ENCODE measurements around the gene MORN5.

MORN5 gene

DNA sequence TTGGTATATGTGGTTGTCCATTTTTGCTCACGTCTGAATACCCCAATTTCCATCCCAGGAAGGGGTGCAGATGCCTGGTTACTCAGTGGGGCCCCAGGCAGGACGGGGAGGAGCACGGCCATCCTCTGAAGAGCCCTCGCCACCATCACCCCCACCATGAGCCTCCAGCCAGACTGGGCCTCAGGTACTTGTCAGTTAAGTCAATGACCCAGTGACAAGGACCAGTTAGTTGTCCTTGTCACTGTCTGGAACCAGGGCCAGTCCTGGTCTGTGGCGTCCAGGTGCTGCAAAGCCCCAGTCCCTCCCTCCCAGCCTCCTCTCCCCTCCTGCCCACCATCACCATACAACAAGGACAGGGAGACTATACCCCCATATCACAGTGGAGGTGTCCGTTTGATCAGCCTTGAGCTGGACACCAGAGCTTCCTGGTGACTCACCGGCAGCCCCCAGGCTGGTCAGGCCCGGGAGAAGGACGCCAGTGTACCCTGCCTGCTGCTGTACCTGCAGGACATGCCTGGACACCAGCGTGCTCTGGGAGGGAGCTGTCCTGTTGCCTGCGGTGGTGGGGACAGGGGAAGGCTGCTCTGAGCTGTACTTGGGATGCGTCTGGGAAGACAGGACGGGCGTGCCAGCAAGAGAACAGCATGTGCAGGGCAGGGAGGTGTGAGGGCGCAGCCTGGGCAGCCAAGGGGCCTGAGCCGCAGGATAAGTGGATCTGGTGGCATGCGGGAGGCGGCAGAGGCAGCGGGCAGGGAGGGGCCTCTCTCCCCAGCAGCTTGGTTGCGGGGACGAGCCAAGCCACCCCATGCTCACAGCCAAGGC, 34.0 kb upstream of the MORN5 start:
- 18% methylated on average over 21 of the region's 21 CpGs for WGBS
- H3K4me3 ChIP-seq (ENCODE audit: low read length), result peak overlapping the region; percentile 62
- no peak overlapping the region for H3K27ac ChIP-seq (ENCODE audit: low read depth, low read length)
- no peaks in the 10 kb centered on the region for H3K9me3 ChIP-seq (ENCODE audit: insufficient read depth, low read depth, low read length)
- H3K9ac ChIP-seq (ENCODE audit: low read depth, low read length), result peak overlapping the region; percentile 54
- peaks cover 37% of the 10 kb centered on the region for H3K27me3 ChIP-seq (ENCODE audit: insufficient read depth, low read length)
- peaks cover 4% of the 10 kb centered on the region; the same call in 1 of the 2 replicates for H3K4me1 ChIP-seq (ENCODE audit: insufficient read depth, low read length)
- H3K36me3 ChIP-seq (ENCODE audit: insufficient read depth, low read length), result no peaks in the 10 kb centered on the region

DNA sequence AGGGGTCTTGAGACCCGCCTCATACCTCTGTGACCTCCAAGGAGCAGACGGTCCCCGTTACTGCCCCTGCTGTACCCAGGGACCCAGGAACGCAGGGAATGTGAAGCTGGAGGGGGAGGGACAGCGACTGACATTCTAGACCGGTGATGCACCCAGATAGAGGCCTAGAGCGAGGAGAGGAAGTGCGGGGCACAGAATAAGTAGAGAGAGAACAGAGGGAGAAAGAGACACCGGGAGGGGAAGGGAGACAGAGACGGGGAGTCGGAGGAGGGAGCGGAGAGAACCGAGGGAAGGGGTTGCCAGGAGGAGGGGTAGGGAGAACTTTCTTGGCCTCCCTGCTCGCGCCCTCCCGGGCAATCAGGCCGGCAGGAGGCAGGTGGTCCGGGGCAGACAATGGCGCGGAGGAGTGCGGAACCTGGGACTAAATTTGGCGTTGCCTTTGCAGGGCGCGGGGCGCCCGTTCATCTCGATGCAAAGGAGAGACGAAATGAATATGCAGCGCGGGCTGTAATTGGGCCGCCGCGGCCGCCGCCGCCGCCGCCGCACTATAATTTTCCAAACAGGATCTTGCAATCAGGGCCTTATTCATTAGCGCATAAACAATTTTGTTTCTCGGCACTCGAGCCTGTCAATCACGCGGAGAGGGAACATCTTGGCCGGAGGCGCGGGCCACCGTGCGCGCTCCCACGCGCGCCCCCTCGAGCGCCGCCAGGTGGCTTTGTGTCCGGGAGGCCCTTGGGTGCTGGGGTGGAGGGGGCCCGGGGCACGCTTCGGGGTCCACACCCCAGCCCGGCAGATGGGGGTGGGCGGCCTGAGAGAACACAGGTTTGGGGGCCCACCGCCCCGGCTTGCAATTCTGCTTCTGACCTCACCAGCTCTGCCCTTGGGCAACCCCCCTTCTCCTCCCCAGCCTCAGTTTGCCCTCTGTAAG, 33.1 kb upstream of the MORN5 start:
- H3K36me3 ChIP-seq (ENCODE audit: insufficient read depth, low read length), result no peaks in the 10 kb centered on the region
- H3K27ac ChIP-seq (ENCODE audit: low read depth, low read length), result no peak overlapping the region
- H3K27me3 ChIP-seq (ENCODE audit: insufficient read depth, low read length), result peaks cover 45% of the 10 kb centered on the region
- WGBS, result 14% methylated on average over 64 of the region's 64 CpGs
- H3K9ac ChIP-seq (ENCODE audit: low read depth, low read length), result peak overlapping the region; percentile 54
- no peaks in the 10 kb centered on the region for H3K9me3 ChIP-seq (ENCODE audit: insufficient read depth, low read depth, low read length)
- peaks cover 13% of the 10 kb centered on the region; the same call in 1 of the 2 replicates for H3K4me1 ChIP-seq (ENCODE audit: insufficient read depth, low read length)
- peak overlapping the region; percentile 62 for H3K4me3 ChIP-seq (ENCODE audit: low read length)

DNA sequence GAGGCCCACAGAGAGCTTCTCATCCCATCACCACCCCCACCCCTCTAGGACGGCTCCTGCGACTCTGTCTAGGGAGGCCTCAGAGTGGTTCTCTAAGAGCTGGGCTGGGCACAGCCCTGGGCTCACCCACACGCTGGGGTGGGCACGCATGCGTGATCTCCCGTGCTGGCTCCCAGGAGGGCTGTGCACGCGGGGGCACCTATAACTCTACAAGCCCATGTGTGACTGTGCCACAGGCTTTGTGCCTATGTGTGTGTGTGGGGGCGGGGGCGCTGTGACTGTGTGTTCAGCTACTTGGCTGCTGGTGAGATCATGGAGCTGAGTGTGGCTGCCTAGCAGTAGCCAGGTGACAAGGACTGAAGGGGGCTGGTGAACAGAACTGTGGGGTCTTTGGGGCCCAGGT, 32.3 kb upstream of the MORN5 start:
- no peak overlapping the region for H3K4me3 ChIP-seq (ENCODE audit: low read length)
- whole genome bisulfite sequencing, result 76% methylated on average over 10 of the region's 10 CpGs
- H3K27me3 ChIP-seq (ENCODE audit: insufficient read depth, low read length), result peaks cover 52% of the 10 kb centered on the region
- H3K9me3 ChIP-seq (ENCODE audit: insufficient read depth, low read depth, low read length), result no peaks in the 10 kb centered on the region
- H3K4me1 ChIP-seq (ENCODE audit: insufficient read depth, low read length), result peaks cover 19% of the 10 kb centered on the region
- no peaks in the 10 kb centered on the region for H3K36me3 ChIP-seq (ENCODE audit: insufficient read depth, low read length)
- no peak overlapping the region for H3K27ac ChIP-seq (ENCODE audit: low read depth, low read length)
- no peak overlapping the region for H3K9ac ChIP-seq (ENCODE audit: low read depth, low read length)

DNA sequence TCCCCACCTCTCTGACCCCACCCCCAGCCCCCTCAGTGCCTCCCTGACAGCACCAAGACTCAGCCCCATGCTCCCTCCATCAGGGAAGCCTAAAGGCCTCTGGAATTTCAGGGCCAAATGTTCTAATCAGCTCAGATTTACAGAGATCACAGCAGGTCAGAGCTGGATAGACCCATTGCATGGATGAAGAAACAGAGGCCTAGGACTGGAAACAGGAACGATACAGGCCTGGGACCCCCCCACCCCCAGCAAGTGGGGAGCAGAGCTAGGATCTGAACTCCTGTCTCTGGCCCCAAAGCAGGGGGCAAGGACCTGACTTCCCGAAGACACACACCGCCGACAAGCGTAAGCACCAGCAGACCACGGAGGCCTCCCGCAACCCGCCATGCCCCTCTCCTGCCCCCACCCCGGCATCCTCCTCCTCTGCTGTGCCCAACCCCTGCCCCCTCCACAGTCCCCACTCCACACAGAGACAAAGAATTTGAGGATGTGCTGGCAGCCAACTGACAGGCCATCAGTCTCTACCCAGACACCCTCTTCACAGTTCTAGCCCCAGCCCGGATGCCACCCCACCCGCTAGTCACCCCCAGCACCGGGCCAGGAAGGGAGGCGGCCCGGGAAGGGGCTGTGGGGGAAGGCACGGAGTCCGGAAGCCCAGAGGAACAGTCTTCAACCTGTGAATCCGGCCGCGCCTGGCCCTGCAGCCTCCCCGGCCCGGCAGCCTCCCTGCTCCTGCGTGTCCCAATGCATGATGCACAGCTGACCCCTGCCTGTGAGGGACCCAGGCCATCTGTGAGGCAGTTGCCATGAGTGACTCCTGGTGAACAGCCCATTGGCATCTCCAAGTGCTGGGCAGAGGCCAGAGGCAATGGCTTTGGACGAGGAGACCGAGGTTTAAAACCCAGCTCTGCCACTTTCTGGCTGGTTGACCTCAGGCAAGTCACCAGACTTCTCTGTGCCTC, 31.4 kb upstream of the MORN5 start:
- Histone ChIP-seq H3K27me3 (ENCODE audit: insufficient read depth, low read length) (peaks cover 60% of the 10 kb centered on the region), H3K36me3 (ENCODE audit: insufficient read depth, low read length) (no peaks in the 10 kb centered on the region), H3K9ac (ENCODE audit: low read depth, low read length) (no peak overlapping the region), H3K4me1 (ENCODE audit: insufficient read depth, low read length) (peaks cover 19% of the 10 kb centered on the region), H3K4me3 (ENCODE audit: low read length) (no peak overlapping the region), H3K9me3 (ENCODE audit: insufficient read depth, low read depth, low read length) (no peaks in the 10 kb centered on the region), H3K27ac (ENCODE audit: low read depth, low read length) (no peak overlapping the region)
- 93% methylated on average over 24 of the region's 24 CpGs for WGBS

DNA sequence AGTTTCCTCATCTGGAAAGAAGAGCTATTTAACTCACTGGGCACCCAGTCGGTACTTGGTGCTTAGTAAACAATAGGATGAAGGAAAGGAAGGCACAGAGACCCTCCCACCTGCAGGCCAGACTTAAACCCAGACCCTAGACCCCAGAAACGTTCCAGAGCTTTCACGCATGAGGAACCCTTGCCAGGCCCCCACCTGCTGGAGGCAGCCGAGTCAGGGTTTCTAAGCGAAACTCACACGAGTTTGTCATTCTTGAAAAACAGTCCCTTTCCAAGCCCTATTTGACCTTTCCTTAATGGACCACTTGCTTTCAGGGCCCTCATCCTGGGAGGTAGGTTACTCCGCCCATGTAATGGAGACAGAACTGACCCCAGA, 30.8 kb upstream of the MORN5 start:
- no peaks in the 10 kb centered on the region for H3K9me3 ChIP-seq (ENCODE audit: insufficient read depth, low read depth, low read length)
- peaks cover 67% of the 10 kb centered on the region for H3K27me3 ChIP-seq (ENCODE audit: insufficient read depth, low read length)
- H3K4me1 ChIP-seq (ENCODE audit: insufficient read depth, low read length), result peaks cover 22% of the 10 kb centered on the region
- H3K4me3 ChIP-seq (ENCODE audit: low read length), result no peak overlapping the region
- 87% methylated on average over 7 of the region's 7 CpGs for WGBS
- no peak overlapping the region for H3K27ac ChIP-seq (ENCODE audit: low read depth, low read length)
- no peak overlapping the region for H3K9ac ChIP-seq (ENCODE audit: low read depth, low read length)
- H3K36me3 ChIP-seq (ENCODE audit: insufficient read depth, low read length), result no peaks in the 10 kb centered on the region

DNA sequence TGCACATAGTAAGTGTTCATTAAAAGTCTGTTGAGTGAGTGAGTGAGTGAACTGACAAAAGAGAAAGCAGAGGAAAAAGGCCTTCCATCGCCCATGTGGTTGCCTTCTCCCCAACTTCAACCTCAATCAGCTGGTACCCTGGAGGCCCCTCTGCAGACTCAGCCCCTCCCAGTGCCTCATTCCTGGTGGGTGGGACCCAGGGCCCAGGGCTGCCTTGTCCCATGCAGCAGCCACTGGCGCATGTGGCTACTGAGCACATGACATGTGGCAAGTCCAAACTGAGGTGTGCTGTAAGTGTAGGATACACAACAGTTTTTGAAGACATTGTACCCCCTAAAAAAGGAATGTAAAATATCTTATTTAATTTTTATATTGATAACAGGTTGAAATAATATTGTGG, 29.7 kb upstream of the MORN5 start:
- H3K27ac ChIP-seq (ENCODE audit: low read depth, low read length), result no peak overlapping the region
- no peaks in the 10 kb centered on the region for H3K36me3 ChIP-seq (ENCODE audit: insufficient read depth, low read length)
- peaks cover 74% of the 10 kb centered on the region for H3K27me3 ChIP-seq (ENCODE audit: insufficient read depth, low read length)
- H3K4me3 ChIP-seq (ENCODE audit: low read length), result no peak overlapping the region
- 87% methylated on average over 2 of the region's 2 CpGs for WGBS
- H3K4me1 ChIP-seq (ENCODE audit: insufficient read depth, low read length), result peaks cover 31% of the 10 kb centered on the region
- no peak overlapping the region for H3K9ac ChIP-seq (ENCODE audit: low read depth, low read length)
- no peaks in the 10 kb centered on the region for H3K9me3 ChIP-seq (ENCODE audit: insufficient read depth, low read depth, low read length)

DNA sequence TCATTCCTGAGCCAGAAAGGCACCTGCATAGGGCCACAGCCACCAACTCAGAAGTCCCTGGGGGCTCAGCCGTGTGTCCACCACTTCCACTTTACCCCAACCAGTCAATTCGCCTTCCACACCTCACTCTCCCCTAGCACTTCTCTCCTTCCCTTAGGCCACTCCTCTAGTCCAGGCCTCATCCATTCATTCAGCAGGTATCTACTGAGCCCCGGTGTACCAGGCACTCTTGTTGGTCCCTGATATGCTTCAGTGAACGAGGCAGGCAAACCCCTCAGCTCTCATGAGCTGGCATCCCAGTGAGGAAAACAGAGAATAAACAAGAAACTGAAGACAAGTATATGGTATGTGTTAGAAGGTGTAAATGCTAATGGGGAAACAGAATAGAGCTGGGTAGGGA, 28.9 kb upstream of the MORN5 start:
- Histone ChIP-seq H3K36me3 (ENCODE audit: insufficient read depth, low read length) (no peaks in the 10 kb centered on the region), H3K9ac (ENCODE audit: low read depth, low read length) (no peak overlapping the region), H3K4me1 (ENCODE audit: insufficient read depth, low read length) (peaks cover 31% of the 10 kb centered on the region), H3K4me3 (ENCODE audit: low read length) (no peak overlapping the region), H3K9me3 (ENCODE audit: insufficient read depth, low read depth, low read length) (no peaks in the 10 kb centered on the region), H3K27me3 (ENCODE audit: insufficient read depth, low read length) (peaks cover 67% of the 10 kb centered on the region), H3K27ac (ENCODE audit: low read depth, low read length) (no peak overlapping the region)
- 82% methylated on average over 4 of the region's 4 CpGs for WGBS

DNA sequence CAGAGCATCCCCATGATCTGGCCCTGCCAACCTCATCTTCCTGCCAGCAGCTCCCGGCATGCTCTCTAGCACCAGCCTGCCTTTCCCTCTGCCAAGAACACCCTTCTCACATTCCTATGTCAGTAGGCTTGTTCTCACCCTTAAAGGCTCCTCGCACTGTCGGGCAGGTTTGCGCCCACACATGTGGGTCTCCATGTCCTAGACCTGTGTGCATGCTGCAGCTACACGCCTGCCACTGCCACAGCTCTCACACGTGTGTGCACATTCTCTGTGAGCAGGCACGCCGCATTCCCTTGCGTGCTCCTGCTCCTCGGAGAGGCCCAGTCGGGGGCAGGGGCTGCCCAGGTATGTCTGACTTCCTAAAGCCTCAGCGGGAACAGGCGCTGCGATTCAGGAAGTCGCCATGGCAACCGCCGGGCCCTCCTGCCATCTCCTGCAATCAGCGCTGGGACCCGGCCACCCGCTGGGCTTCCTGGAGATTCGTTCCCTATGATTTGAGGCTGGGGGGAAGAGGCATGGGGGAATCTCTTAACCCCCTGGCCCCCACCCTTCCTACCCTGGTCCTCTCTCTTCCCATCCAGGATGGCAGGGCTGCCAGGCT, 28.2 kb upstream of the MORN5 start:
- Histone ChIP-seq H3K4me1 (ENCODE audit: insufficient read depth, low read length) (peaks cover 31% of the 10 kb centered on the region), H3K27me3 (ENCODE audit: insufficient read depth, low read length) (peaks cover 60% of the 10 kb centered on the region), H3K9ac (ENCODE audit: low read depth, low read length) (no peak overlapping the region), H3K36me3 (ENCODE audit: insufficient read depth, low read length) (no peaks in the 10 kb centered on the region), H3K9me3 (ENCODE audit: insufficient read depth, low read depth, low read length) (no peaks in the 10 kb centered on the region), H3K27ac (ENCODE audit: low read depth, low read length) (no peak overlapping the region), H3K4me3 (ENCODE audit: low read length) (no peak overlapping the region)
- WGBS, result 19% methylated on average over 21 of the region's 21 CpGs

DNA sequence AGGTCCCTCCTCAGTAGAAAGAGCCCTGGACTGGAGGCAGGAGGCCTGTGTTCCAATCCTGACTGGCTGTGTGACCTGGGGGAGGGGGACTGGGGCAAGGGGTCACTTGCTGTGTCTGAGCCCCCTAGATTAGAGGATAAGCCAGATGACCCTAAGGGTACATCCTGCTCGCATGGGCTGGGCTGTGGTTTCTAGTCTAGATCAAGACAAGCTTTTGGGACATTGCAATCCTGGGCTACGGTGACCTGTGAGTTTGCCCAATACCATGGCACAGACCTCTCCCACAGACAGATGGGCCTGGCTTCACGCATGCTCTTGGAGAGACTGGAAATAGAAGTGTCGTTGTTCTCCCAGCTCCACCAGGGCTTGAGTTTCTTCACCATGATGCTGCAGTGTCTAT, 27.2 kb upstream of the MORN5 start:
- Histone ChIP-seq H3K27me3 (ENCODE audit: insufficient read depth, low read length) (peaks cover 50% of the 10 kb centered on the region), H3K27ac (ENCODE audit: low read depth, low read length) (no peak overlapping the region), H3K9ac (ENCODE audit: low read depth, low read length) (no peak overlapping the region), H3K4me3 (ENCODE audit: low read length) (no peak overlapping the region), H3K4me1 (ENCODE audit: insufficient read depth, low read length) (peaks cover 31% of the 10 kb centered on the region), H3K36me3 (ENCODE audit: insufficient read depth, low read length) (no peaks in the 10 kb centered on the region), H3K9me3 (ENCODE audit: insufficient read depth, low read depth, low read length) (no peaks in the 10 kb centered on the region)
- WGBS, result 92% methylated on average over 4 of the region's 4 CpGs

DNA sequence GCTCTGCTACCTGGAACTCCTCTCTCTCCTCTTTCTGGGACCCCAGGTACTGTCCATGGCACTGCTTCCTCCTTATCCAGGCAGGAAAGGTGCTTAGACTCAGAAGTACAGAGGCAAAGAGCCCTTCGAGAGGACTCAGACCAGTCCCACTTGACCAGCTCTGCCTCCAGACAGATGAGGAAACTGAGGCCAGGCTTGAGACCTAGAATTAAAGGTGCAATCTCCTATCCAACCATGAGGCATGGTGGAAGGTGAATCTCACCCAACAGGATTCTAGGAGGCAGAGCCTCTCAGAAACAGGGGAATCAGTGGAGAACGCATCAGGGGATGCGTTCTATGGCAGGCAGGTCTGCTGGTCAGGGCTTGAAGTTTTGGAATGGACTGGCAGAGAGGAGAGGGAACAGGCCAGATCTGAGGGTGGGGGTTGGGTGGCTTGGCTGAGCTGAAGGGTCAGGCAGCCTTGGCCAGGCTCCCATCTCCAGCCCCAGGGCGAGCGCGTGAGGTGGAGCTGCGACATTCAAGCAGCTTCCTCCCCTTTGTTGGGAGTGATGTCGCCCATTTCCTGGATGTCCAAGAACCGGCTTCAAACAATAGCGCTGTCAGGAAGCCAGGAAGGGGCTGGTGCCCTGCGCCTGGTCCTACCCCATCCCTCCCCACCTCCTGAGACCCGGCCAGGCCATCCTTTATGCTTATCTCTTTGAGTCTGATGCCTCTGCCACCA, 26.3 kb upstream of the MORN5 start:
- H3K9me3 ChIP-seq (ENCODE audit: insufficient read depth, low read depth, low read length), result no peaks in the 10 kb centered on the region
- H3K9ac ChIP-seq (ENCODE audit: low read depth, low read length), result no peak overlapping the region
- H3K36me3 ChIP-seq (ENCODE audit: insufficient read depth, low read length), result no peaks in the 10 kb centered on the region
- peaks cover 47% of the 10 kb centered on the region for H3K27me3 ChIP-seq (ENCODE audit: insufficient read depth, low read length)
- H3K4me1 ChIP-seq (ENCODE audit: insufficient read depth, low read length), result peaks cover 31% of the 10 kb centered on the region
- WGBS, result 48% methylated on average over 12 of the region's 12 CpGs
- no peak overlapping the region for H3K27ac ChIP-seq (ENCODE audit: low read depth, low read length)
- H3K4me3 ChIP-seq (ENCODE audit: low read length), result no peak overlapping the region

Measured in HUES64 (cell line).